ENCODE measurements around the gene MRO. TPM values are rescaled to one million over a fixed set of nuclear protein-coding genes. Genes with fewer than 3 reads are reported as not detected.
"Not testable (repeated sequence)": the region's sequence is repeated elsewhere in the genome, so short reads cannot be mapped to it uniquely, and the experiment has no call there.

The MRO gene
- total RNA-seq, 1 donor from 2014 or later = not detected

- Mint-ChIP-seq H3K27me3 (peaks cover 7% of the 10 kb centered on the region), H3K4me1 (no peaks in the 10 kb centered on the region), H3K27ac (no peak overlapping the region), H3K4me3 (no peak overlapping the region), H3K9me3 (peaks cover 10% of the 10 kb centered on the region), H3K36me3 (ENCODE audit: low read depth) (no peaks in the 10 kb centered on the region)
- DNase-seq = no peak
- intact Hi-C loops (cut with micrococcal nuclease) = no loop called here
Measured at GRCh38 chr18:50848991-50849390, 29.2 kb upstream of the MRO start.

GRCh38 chr18:50848061-50848551 lies 28.3 kb upstream of the MRO start:
- no peak overlapping the region for H3K27ac Mint-ChIP-seq
- peaks cover 6% of the 10 kb centered on the region for H3K9me3 Mint-ChIP-seq
- no peaks in the 10 kb centered on the region for H3K36me3 Mint-ChIP-seq (ENCODE audit: low read depth)
- DNase-seq = no peak
- no peaks in the 10 kb centered on the region for H3K4me1 Mint-ChIP-seq
- H3K27me3 Mint-ChIP-seq = peaks cover 7% of the 10 kb centered on the region
- intact Hi-C loops (cut with micrococcal nuclease) = no loop called here
- H3K4me3 Mint-ChIP-seq = no peak overlapping the region

GRCh38 chr18:50847192-50847591 lies 27.4 kb upstream of the MRO start:
- intact Hi-C loops (cut with micrococcal nuclease) = no loop called here
- Mint-ChIP-seq H3K9me3 (no peaks in the 10 kb centered on the region), H3K4me1 (no peaks in the 10 kb centered on the region)

GRCh38 chr18:50844960-50845359 lies 25.1 kb upstream of the MRO start:
- H3K27me3 Mint-ChIP-seq = peaks cover 14% of the 10 kb centered on the region
- H3K27ac Mint-ChIP-seq = no peak overlapping the region
- intact Hi-C loops (cut with micrococcal nuclease) = no loop called here
- H3K36me3 Mint-ChIP-seq (ENCODE audit: low read depth) = no peaks in the 10 kb centered on the region
- no peak overlapping the region for H3K4me3 Mint-ChIP-seq
- no peaks in the 10 kb centered on the region for H3K4me1 Mint-ChIP-seq
- DNase-seq = no peak
- H3K9me3 Mint-ChIP-seq = no peaks in the 10 kb centered on the region

More at GRCh38 chr18:50847192-50847591, 27.4 kb upstream of the MRO start:
- no peak for DNase-seq
- peaks cover 9% of the 10 kb centered on the region for H3K27me3 Mint-ChIP-seq
- no peaks in the 10 kb centered on the region for H3K36me3 Mint-ChIP-seq (ENCODE audit: low read depth)
- H3K27ac Mint-ChIP-seq = no peak overlapping the region
- no peak overlapping the region for H3K4me3 Mint-ChIP-seq

GRCh38 chr18:50844554-50844953 lies 24.7 kb upstream of the MRO start:
- Mint-ChIP-seq H3K9me3 (no peaks in the 10 kb centered on the region), H3K4me3 (no peak overlapping the region), H3K4me1 (no peaks in the 10 kb centered on the region), H3K27ac (no peak overlapping the region), H3K36me3 (ENCODE audit: low read depth) (no peaks in the 10 kb centered on the region), H3K27me3 (peaks cover 14% of the 10 kb centered on the region)
- intact Hi-C loops (cut with micrococcal nuclease) = no loop called here
- no peak for DNase-seq

GRCh38 chr18:50842846-50843245 lies 23.0 kb upstream of the MRO start:
- Mint-ChIP-seq H3K9me3 (no peaks in the 10 kb centered on the region), H3K4me1 (no peaks in the 10 kb centered on the region), H3K36me3 (ENCODE audit: low read depth) (no peaks in the 10 kb centered on the region), H3K27ac (no peak overlapping the region), H3K4me3 (no peak overlapping the region), H3K27me3 (peaks cover 19% of the 10 kb centered on the region)
- no peak for DNase-seq
- intact Hi-C loops (cut with micrococcal nuclease) = no loop called here

- Mint-ChIP-seq H3K4me1 (peaks cover 2% of the 10 kb centered on the region), H3K9me3 (no peaks in the 10 kb centered on the region), H3K27ac (no peak overlapping the region), H3K4me3 (no peak overlapping the region), H3K27me3 (peaks cover 24% of the 10 kb centered on the region), H3K36me3 (ENCODE audit: low read depth) (no peaks in the 10 kb centered on the region)
- intact Hi-C loops (cut with micrococcal nuclease) = no loop called here
- DNase-seq = no peak
Measured at GRCh38 chr18:50839996-50840395, 20.2 kb upstream of the MRO start.

- no peak overlapping the region for H3K27ac Mint-ChIP-seq
- peaks cover 2% of the 10 kb centered on the region for H3K4me1 Mint-ChIP-seq
- intact Hi-C loops (cut with micrococcal nuclease) = no loop called here
- peaks cover 24% of the 10 kb centered on the region for H3K27me3 Mint-ChIP-seq
- H3K9me3 Mint-ChIP-seq = no peaks in the 10 kb centered on the region
- DNase-seq = no peak
- no peak overlapping the region for H3K4me3 Mint-ChIP-seq
- H3K36me3 Mint-ChIP-seq (ENCODE audit: low read depth) = no peaks in the 10 kb centered on the region
Measured at GRCh38 chr18:50839341-50839740, 19.5 kb upstream of the MRO start.

- Mint-ChIP-seq H3K4me1 (peaks cover 2% of the 10 kb centered on the region), H3K4me3 (no peak overlapping the region), H3K36me3 (ENCODE audit: low read depth) (no peaks in the 10 kb centered on the region), H3K27ac (no peak overlapping the region), H3K27me3 (peaks cover 19% of the 10 kb centered on the region), H3K9me3 (no peaks in the 10 kb centered on the region)
- no peak for DNase-seq
- intact Hi-C loops (cut with micrococcal nuclease) = no loop called here
Measured at GRCh38 chr18:50836521-50836957, 16.7 kb upstream of the MRO start.

GRCh38 chr18:50833496-50833895 lies 13.7 kb upstream of the MRO start:
- DNase-seq; H3K36me3 Mint-ChIP-seq (ENCODE audit: low read depth); intact Hi-C loops (cut with micrococcal nuclease); H3K4me1 Mint-ChIP-seq; H3K9me3 Mint-ChIP-seq; H3K27ac Mint-ChIP-seq; H3K4me3 Mint-ChIP-seq: not testable (repeated sequence)
- peaks cover 16% of the 10 kb centered on the region for H3K27me3 Mint-ChIP-seq

GRCh38 chr18:50832754-50833153 lies 12.9 kb upstream of the MRO start:
- Mint-ChIP-seq H3K27ac (no peak overlapping the region), H3K9me3 (no peaks in the 10 kb centered on the region), H3K27me3 (peaks cover 11% of the 10 kb centered on the region), H3K36me3 (ENCODE audit: low read depth) (no peaks in the 10 kb centered on the region), H3K4me3 (no peak overlapping the region), H3K4me1 (peaks cover 2% of the 10 kb centered on the region)
- no peak for DNase-seq
- intact Hi-C loops (cut with micrococcal nuclease) = no loop called here

GRCh38 chr18:50830544-50830943 lies 10.7 kb upstream of the MRO start:
- no peaks in the 10 kb centered on the region for H3K9me3 Mint-ChIP-seq
- DNase-seq = no peak
- intact Hi-C loops (cut with micrococcal nuclease) = no loop called here
- H3K27me3 Mint-ChIP-seq = peaks cover 11% of the 10 kb centered on the region
- H3K4me3 Mint-ChIP-seq = no peak overlapping the region
- H3K36me3 Mint-ChIP-seq (ENCODE audit: low read depth) = no peaks in the 10 kb centered on the region
- H3K4me1 Mint-ChIP-seq = no peaks in the 10 kb centered on the region
- no peak overlapping the region for H3K27ac Mint-ChIP-seq

- Mint-ChIP-seq H3K9me3 (no peaks in the 10 kb centered on the region), H3K36me3 (ENCODE audit: low read depth) (no peaks in the 10 kb centered on the region), H3K27ac (no peak overlapping the region), H3K4me3 (no peak overlapping the region), H3K27me3 (peaks cover 6% of the 10 kb centered on the region), H3K4me1 (no peaks in the 10 kb centered on the region)
- no peak for DNase-seq
- intact Hi-C loops (cut with micrococcal nuclease) = no loop called here
Measured at GRCh38 chr18:50829644-50830043, 9.8 kb upstream of the MRO start.

GRCh38 chr18:50826027-50826426 lies 6.2 kb upstream of the MRO start:
- Mint-ChIP-seq H3K27me3 (no peaks in the 10 kb centered on the region), H3K4me1 (no peaks in the 10 kb centered on the region), H3K27ac (no peak overlapping the region), H3K4me3 (no peak overlapping the region), H3K9me3 (no peaks in the 10 kb centered on the region), H3K36me3 (ENCODE audit: low read depth) (no peaks in the 10 kb centered on the region)
- no peak for DNase-seq
- intact Hi-C loops (cut with micrococcal nuclease) = no loop called here

GRCh38 chr18:50825621-50826020 lies 5.8 kb upstream of the MRO start:
- H3K27ac Mint-ChIP-seq = no peak overlapping the region
- no peak for DNase-seq
- H3K27me3 Mint-ChIP-seq = no peaks in the 10 kb centered on the region
- H3K36me3 Mint-ChIP-seq (ENCODE audit: low read depth) = no peaks in the 10 kb centered on the region
- H3K4me3 Mint-ChIP-seq = no peak overlapping the region
- no peaks in the 10 kb centered on the region for H3K4me1 Mint-ChIP-seq
- no peaks in the 10 kb centered on the region for H3K9me3 Mint-ChIP-seq
- intact Hi-C loops (cut with micrococcal nuclease) = no loop called here

All from activated CD4-positive, alpha-beta T cell treated with anti-CD3 and anti-CD28 coated beads, Interleukin-2, amount 10 ng/mL, durations not matched to agents 24 days and 14 days (primary cell).